ENCODE measurements around the gene CHCHD6. TPM values are rescaled to one million over a fixed set of nuclear protein-coding genes. Genes with fewer than 3 reads are reported as not detected.
A peak's percentile ranks its signal among the peaks of the same experiment; 100 is the strongest.

Gene CHCHD6
- total RNA-seq, 4 donors from 2014 or later = 7.5 to 21.9 (median 16.3) TPM

- no peak for DNase-seq
- Histone ChIP-seq H3K9me3 (no peaks in the 10 kb centered on the region), H3K27me3 (no peaks in the 10 kb centered on the region), H3K4me3 (no peak overlapping the region), H3K36me3 (peaks cover 0 to 43% (median 0%) of the 10 kb centered on the region in 3 donors), H3K27ac (no peak overlapping the region), H3K4me1 (peaks cover 18 to 74% (median 24%) of the 10 kb centered on the region in 3 donors)
- TF ChIP-seq POLR2A (IDR thresholded peaks at IDR 0.05) (no peak), CTCF (IDR thresholded peaks at IDR 0.05) (no peak)
- intact Hi-C loops (cut with DNase I) = no loop called here
- 65% methylated on average over 4 of the region's 10 CpGs; no CpG with 5 or more reads in 1 of the 2 donors for WGBS, 2 donors
Observed at GRCh38 chr3:126990024-126990700, 286.1 kb downstream of the CHCHD6 start.

- intact Hi-C loops (cut with DNase I) = no loop called here
- Histone ChIP-seq H3K36me3 (peaks cover 0 to 43% (median 0%) of the 10 kb centered on the region in 3 donors), H3K27me3 (no peaks in the 10 kb centered on the region), H3K4me3 (no peak overlapping the region), H3K27ac (no peak overlapping the region), H3K9me3 (no peaks in the 10 kb centered on the region), H3K4me1 (peaks cover 19 to 74% (median 20%) of the 10 kb centered on the region in 3 donors)
- WGBS, 2 donors = 77 to 92% methylated on average over 5 of the region's 5 CpGs
- no peak for DNase-seq
- no peak for TF ChIP-seq CTCF (IDR thresholded peaks at IDR 0.05)
Observed at GRCh38 chr3:126990890-126991289, 286.9 kb downstream of the CHCHD6 start.

GRCh38 chr3:126991366-126992200 is 287.5 kb downstream of the CHCHD6 start:
- DNase-seq = no peak
- H3K36me3 ChIP-seq = peaks cover 0 to 48% (median 0%) of the 10 kb centered on the region in 3 donors
- no peaks in the 10 kb centered on the region for H3K9me3 ChIP-seq
- no peak for TF ChIP-seq POLR2A (IDR thresholded peaks at IDR 0.05)
- TF ChIP-seq CTCF (IDR thresholded peaks at IDR 0.05) = no peak
- peaks cover 19 to 71% (median 20%) of the 10 kb centered on the region in 3 donors for H3K4me1 ChIP-seq
- intact Hi-C loops (cut with DNase I) = no loop called here
- WGBS, 2 donors = 91% methylated on average over 4 of the region's 24 CpGs; no CpG with 5 or more reads in 1 of the 2 donors
- no peaks in the 10 kb centered on the region for H3K27me3 ChIP-seq
- H3K27ac ChIP-seq = no peak overlapping the region
- no peak overlapping the region for H3K4me3 ChIP-seq

GRCh38 chr3:126992216-126992615 is 288.2 kb downstream of the CHCHD6 start:
- H3K9me3 ChIP-seq = no peaks in the 10 kb centered on the region
- TF ChIP-seq POLR2A (IDR thresholded peaks at IDR 0.05) (no peak), CTCF (IDR thresholded peaks at IDR 0.05) (no peak)
- DNase-seq = no peak
- H3K4me1 ChIP-seq = peaks cover 19 to 64% (median 20%) of the 10 kb centered on the region in 3 donors
- H3K27ac ChIP-seq = no peak overlapping the region
- no peaks in the 10 kb centered on the region for H3K27me3 ChIP-seq
- H3K4me3 ChIP-seq = no peak overlapping the region
- intact Hi-C loops (cut with DNase I) = no loop called here
- WGBS, 2 donors = 70 to 94% methylated on average over 2 to 3 of the region's 7 CpGs
- H3K36me3 ChIP-seq = peaks cover 0 to 53% (median 0%) of the 10 kb centered on the region in 3 donors

- no peak overlapping the region for H3K4me3 ChIP-seq
- DNase-seq = no peak
- peaks cover 19 to 59% (median 20%) of the 10 kb centered on the region in 3 donors for H3K4me1 ChIP-seq
- 83 to 90% methylated on average over 5 of the region's 8 CpGs for WGBS, 2 donors
- no peaks in the 10 kb centered on the region for H3K9me3 ChIP-seq
- no peak for TF ChIP-seq CTCF (IDR thresholded peaks at IDR 0.05)
- TF ChIP-seq POLR2A (IDR thresholded peaks at IDR 0.05) = no peak
- H3K27ac ChIP-seq = peak overlapping the region in 1 of 4 donors; percentile 8
- H3K36me3 ChIP-seq = peaks cover 0 to 59% (median 0%) of the 10 kb centered on the region in 3 donors
- intact Hi-C loops (cut with DNase I) = no loop called here
- H3K27me3 ChIP-seq = no peaks in the 10 kb centered on the region
Observed at GRCh38 chr3:126992776-126993175, 288.7 kb downstream of the CHCHD6 start.
